ENCODE measurements around the gene SLC2A4RG. TPM values are rescaled to one million over a fixed set of nuclear protein-coding genes. Genes with fewer than 3 reads are reported as not detected.

SLC2A4RG gene
- total and polyA plus RNA-seq, 2 of the 13 experiments (the other 11 are each of a cell fraction or from before 2014, with no cell fraction given), result 91.4 to 95.9 TPM

DNA sequence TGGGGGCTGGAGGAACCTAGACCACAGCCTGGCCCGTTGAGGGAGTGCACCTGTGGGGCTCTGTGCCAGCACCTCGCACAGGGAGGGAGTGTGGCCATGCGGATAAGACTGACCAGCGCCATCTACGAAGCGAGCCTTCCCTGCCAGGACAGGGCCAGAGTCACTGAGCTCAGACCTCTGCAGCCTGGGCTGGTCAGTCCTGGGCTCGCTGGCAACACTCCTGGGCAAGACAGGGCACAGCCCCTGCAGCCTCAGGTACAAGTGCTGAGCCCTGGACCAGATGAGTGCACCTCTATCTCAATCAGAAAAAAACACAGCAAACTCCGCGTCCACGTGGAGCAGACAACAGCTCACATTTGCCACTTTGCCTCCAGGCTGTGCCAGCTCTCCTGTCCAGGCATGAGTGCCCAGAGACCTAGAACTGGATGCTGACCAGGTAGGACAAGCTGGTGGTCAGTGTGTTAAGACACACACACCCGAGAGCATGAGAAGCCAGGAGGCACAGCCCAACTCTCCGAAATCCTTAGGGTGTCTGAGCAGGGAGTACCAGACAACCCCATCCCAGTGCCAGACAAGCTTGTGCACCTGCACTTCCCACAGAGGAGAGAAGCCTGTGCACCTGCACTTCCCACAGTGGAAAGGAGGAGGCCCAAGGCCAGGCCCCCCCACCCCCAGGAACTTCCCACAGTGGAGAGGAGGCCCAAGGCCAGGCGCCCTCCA, 36.7 kb upstream of the SLC2A4RG start (continued):
- TF ChIP-seq TEAD3 (CRISPR knock-in tag; optimal IDR thresholded peaks at IDR 0.05; ENCODE audit: borderline replicate concordance) (peak; percentile 15), POLR2AphosphoS5 (IDR thresholded peaks at IDR 0.05; ENCODE audit: low read depth, low read length) (peak; percentile 11; the same call in 1 of the 2 replicates), SP4 (CRISPR knock-in tag; IDR thresholded peaks at IDR 0.05) (0 out of 2 replicates have a peak, but pooled peaks have one; percentile 38), ZC3H4 (CRISPR knock-in tag; IDR thresholded peaks at IDR 0.05; ENCODE audit: borderline replicate concordance) (peak; percentile 67; the same call in 1 of the 2 replicates), EEA1 (CRISPR knock-in tag; IDR thresholded peaks at IDR 0.05; ENCODE audit: borderline replicate concordance) (0 out of 2 replicates have a peak, but pooled peaks have one; percentile 66), TMF1 (CRISPR knock-in tag; IDR thresholded peaks at IDR 0.05; ENCODE audit: low read depth) (peak; percentile 3; the same call in 1 of the 2 replicates), KDM2A (CRISPR knock-in tag; IDR thresholded peaks at IDR 0.05; ENCODE audit: borderline replicate concordance, low read depth) (0 out of 2 replicates have a peak, but pooled peaks have one; percentile 24), POLR2G (IDR thresholded peaks at IDR 0.05; ENCODE audit: low read depth, low read length) (peak; percentile 55), TOPORS (CRISPR knock-in tag; IDR thresholded peaks at IDR 0.05) (0 out of 2 replicates have a peak, but pooled peaks have one; percentile 17), ZFY (CRISPR knock-in tag; IDR thresholded peaks at IDR 0.05) (peak; percentile 12; the same call in 1 of the 2 replicates), MYPOP (CRISPR knock-in tag; IDR thresholded peaks at IDR 0.05) (no peak)
- TF ChIP-seq, protein P1, sequence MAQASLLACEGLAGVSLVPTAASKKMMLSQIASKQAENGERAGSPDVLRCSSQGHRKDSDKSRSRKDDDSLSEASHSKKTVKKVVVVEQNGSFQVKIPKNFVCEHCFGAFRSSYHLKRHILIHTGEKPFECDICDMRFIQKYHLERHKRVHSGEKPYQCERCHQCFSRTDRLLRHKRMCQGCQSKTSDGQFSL (CRISPR knock-in tag; IDR thresholded peaks at IDR 0.05), result peak; percentile 86; the same call in 1 of the 2 replicates
- TF ChIP-seq, protein P2, sequence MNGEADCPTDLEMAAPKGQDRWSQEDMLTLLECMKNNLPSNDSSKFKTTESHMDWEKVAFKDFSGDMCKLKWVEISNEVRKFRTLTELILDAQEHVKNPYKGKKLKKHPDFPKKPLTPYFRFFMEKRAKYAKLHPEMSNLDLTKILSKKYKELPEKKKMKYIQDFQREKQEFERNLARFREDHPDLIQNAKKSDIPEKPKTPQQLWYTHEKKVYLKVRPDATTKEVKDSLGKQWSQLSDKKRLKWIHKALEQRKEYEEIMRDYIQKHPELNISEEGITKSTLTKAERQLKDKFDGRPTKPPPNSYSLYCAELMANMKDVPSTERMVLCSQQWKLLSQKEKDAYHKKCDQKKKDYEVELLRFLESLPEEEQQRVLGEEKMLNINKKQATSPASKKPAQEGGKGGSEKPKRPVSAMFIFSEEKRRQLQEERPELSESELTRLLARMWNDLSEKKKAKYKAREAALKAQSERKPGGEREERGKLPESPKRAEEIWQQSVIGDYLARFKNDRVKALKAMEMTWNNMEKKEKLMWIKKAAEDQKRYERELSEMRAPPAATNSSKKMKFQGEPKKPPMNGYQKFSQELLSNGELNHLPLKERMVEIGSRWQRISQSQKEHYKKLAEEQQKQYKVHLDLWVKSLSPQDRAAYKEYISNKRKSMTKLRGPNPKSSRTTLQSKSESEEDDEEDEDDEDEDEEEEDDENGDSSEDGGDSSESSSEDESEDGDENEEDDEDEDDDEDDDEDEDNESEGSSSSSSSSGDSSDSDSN (CRISPR knock-in tag; IDR thresholded peaks at IDR 0.05), result peak; percentile 21; the same call in 1 of the 2 replicates
- TF ChIP-seq, protein P3, sequence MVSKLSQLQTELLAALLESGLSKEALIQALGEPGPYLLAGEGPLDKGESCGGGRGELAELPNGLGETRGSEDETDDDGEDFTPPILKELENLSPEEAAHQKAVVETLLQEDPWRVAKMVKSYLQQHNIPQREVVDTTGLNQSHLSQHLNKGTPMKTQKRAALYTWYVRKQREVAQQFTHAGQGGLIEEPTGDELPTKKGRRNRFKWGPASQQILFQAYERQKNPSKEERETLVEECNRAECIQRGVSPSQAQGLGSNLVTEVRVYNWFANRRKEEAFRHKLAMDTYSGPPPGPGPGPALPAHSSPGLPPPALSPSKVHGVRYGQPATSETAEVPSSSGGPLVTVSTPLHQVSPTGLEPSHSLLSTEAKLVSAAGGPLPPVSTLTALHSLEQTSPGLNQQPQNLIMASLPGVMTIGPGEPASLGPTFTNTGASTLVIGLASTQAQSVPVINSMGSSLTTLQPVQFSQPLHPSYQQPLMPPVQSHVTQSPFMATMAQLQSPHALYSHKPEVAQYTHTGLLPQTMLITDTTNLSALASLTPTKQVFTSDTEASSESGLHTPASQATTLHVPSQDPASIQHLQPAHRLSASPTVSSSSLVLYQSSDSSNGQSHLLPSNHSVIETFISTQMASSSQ (IDR thresholded peaks at IDR 0.05; ENCODE audit: low read depth), result no peak
- TF ChIP-seq, protein P3 (CRISPR knock-in tag; IDR thresholded peaks at IDR 0.05; ENCODE audit: borderline replicate concordance), result 0 out of 2 replicates have a peak, but pooled peaks have one; percentile 30
- TF ChIP-seq, protein P4, sequence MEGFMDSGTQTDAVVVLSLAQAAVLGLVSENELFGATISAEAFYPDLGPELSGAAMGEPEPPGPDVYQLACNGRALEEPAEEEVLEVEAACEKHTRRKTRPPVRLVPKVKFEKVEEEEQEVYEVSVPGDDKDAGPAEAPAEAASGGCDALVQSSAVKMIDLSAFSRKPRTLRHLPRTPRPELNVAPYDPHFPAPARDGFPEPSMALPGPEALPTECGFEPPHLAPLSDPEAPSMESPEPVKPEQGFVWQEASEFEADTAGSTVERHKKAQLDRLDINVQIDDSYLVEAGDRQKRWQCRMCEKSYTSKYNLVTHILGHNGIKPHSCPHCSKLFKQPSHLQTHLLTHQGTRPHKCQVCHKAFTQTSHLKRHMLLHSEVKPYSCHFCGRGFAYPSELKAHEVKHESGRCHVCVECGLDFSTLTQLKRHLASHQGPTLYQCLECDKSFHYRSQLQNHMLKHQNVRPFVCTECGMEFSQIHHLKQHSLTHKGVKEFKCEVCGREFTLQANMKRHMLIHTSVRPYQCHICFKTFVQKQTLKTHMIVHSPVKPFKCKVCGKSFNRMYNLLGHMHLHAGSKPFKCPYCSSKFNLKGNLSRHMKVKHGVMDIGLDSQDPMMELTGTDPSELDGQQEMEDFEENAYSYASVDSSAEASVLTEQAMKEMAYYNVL (CRISPR knock-in tag; IDR thresholded peaks at IDR 0.05; ENCODE audit: borderline replicate concordance), result 0 out of 2 replicates have a peak, but pooled peaks have one; percentile 7

All from HepG2 (cell line).